Ishikawa (cell line): Measurements from ENCODE around the gene DIP2C.

Source experiments
- CEBPB ChIP-seq: IDR thresholded peaks from 2 replicates; pipeline ENCODE4 v1.6.1; 2012
- CREB1 ChIP-seq: IDR thresholded peaks from 2 replicates; pipeline ENCODE4 v1.6.1; 2012; ENCODE audit warnings: low read depth
- EGR1 ChIP-seq: IDR thresholded peaks from 2 replicates; pipeline ENCODE4 v1.6.1; 2012
- EP300 ChIP-seq: IDR thresholded peaks from 2 replicates; pipeline ENCODE4 v1.6.1; 2012; ENCODE audit warnings: borderline replicate concordance
- FOXM1 ChIP-seq: IDR thresholded peaks from 2 replicates; pipeline ENCODE4 v1.6.1; 2012; ENCODE audit warnings: low read depth, borderline replicate concordance
- MAX ChIP-seq: IDR thresholded peaks from 2 replicates; pipeline ENCODE4 v1.6.1; 2012
- NFIC ChIP-seq: IDR thresholded peaks from 2 replicates; pipeline ENCODE4 v1.6.1; 2012
- RAD21 ChIP-seq: IDR thresholded peaks from 2 replicates; pipeline ENCODE4 v1.6.1; 2012; ENCODE audit warnings: low read depth
- REST ChIP-seq: IDR thresholded peaks from 2 replicates; pipeline ENCODE4 v1.6.1; 2012; ENCODE audit warnings: low read depth, mild to moderate bottlenecking
- TAF1 ChIP-seq: IDR thresholded peaks from 2 replicates; pipeline ENCODE4 v1.6.1; 2012; ENCODE audit warnings: low read depth, mild to moderate bottlenecking
- TCF12 ChIP-seq: IDR thresholded peaks from 2 replicates; pipeline ENCODE4 v1.6.1; 2012; ENCODE audit warnings: low read depth
- TEAD4 ChIP-seq: IDR thresholded peaks from 2 replicates; pipeline ENCODE4 v1.6.1; 2012
- USF1 ChIP-seq: IDR thresholded peaks from 2 replicates; pipeline ENCODE4 v1.6.1; 2012
- YY1 ChIP-seq: IDR thresholded peaks from 2 replicates; pipeline ENCODE4 v1.6.1; 2012; ENCODE audit warnings: low read depth
- ZBTB7A ChIP-seq: IDR thresholded peaks from 2 replicates; pipeline ENCODE4 v1.6.1; 2012; ENCODE audit warnings: low read depth

DIP2C gene

GRCh38 chr10:480928-481552, 208.4 kb downstream of the DIP2C start:
- no peak for TF ChIP-seq EGR1
- TF ChIP-seq TEAD4, result no peak
- TF ChIP-seq TAF1, result no peak
- no peak for TF ChIP-seq USF1
- TF ChIP-seq MAX, result no peak
- TF ChIP-seq TCF12, result no peak
- no peak for TF ChIP-seq FOXM1
- no peak for TF ChIP-seq RAD21

GRCh38 chr10:480498-480927, 209.0 kb downstream of the DIP2C start:
- TF ChIP-seq EP300 (no peak), CREB1 (no peak), TAF1 (no peak), NFIC (no peak), YY1 (no peak), REST (no peak), RAD21 (no peak), TEAD4 (no peak), EGR1 (no peak), TCF12 (no peak), FOXM1 (no peak)

GRCh38 chr10:478471-479245, 210.8 kb downstream of the DIP2C start:
- TF ChIP-seq RAD21, result no peak
- TF ChIP-seq CEBPB, result no peak
- no peak for TF ChIP-seq TCF12
- TF ChIP-seq FOXM1, result no peak
- no peak for TF ChIP-seq TAF1
- TF ChIP-seq MAX, result no peak
- no peak for TF ChIP-seq TEAD4
- no peak for TF ChIP-seq EP300
- TF ChIP-seq CREB1, result no peak
- no peak for TF ChIP-seq EGR1
- TF ChIP-seq YY1, result no peak
- TF ChIP-seq NFIC, result no peak
- TF ChIP-seq REST, result no peak
- no peak for TF ChIP-seq USF1
- TF ChIP-seq ZBTB7A, result no peak

- no peak for TF ChIP-seq RAD21
- no peak for TF ChIP-seq EGR1
- no peak for TF ChIP-seq TEAD4
- TF ChIP-seq YY1, result no peak
- TF ChIP-seq CREB1, result no peak
- TF ChIP-seq TCF12, result no peak
- no peak for TF ChIP-seq EP300
- TF ChIP-seq ZBTB7A, result no peak
- no peak for TF ChIP-seq REST
- TF ChIP-seq NFIC, result no peak
Observed at GRCh38 chr10:477620-478019, 211.8 kb downstream of the DIP2C start.

GRCh38 chr10:476455-476780, 213.1 kb downstream of the DIP2C start:
- no peak for TF ChIP-seq TEAD4
- TF ChIP-seq EP300, result no peak
- TF ChIP-seq CREB1, result no peak
